ENCODE results near the gene QSER1.

The QSER1 gene

DNA sequence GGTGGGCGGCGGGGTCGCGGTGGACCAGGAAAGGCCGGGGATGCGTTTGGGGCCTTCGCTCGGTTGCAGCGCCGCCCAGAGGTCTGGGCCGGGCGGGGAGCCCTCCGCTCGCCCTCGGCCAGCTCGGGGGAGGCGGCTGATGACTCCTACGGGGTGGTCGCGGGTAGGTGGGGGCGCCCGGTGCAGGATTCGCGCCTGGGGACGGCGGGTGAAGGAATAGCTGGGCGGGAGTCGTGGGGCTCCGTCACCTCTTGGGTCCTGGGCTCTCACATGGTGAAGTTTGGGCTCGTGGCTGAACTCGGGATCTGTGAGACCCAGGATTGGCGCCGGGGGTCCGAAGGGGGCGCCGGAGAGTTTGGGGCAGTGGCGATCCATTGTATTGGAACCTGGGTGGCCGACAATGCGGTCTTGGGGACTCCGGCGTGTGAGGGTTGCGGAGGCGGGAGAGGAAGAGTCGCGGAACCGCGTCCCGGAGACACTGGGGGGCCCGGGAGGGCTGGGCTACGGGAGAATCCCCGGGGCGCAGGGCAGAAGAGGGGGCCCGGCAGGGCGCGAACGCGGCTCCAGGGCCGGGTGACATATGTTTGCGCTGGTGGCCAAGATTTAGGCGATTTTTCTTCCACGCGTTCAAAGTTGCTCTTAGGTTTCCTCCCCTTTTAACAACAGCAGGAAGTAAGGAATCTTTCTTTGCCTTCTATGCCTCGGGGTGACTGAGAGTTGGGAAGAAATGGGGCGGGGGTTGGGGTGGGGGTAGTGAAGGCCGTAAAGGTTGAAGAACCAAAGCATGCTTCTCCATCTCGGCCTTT is 935 bp downstream of the QSER1 start:
- TF ChIP-seq, protein P1, sequence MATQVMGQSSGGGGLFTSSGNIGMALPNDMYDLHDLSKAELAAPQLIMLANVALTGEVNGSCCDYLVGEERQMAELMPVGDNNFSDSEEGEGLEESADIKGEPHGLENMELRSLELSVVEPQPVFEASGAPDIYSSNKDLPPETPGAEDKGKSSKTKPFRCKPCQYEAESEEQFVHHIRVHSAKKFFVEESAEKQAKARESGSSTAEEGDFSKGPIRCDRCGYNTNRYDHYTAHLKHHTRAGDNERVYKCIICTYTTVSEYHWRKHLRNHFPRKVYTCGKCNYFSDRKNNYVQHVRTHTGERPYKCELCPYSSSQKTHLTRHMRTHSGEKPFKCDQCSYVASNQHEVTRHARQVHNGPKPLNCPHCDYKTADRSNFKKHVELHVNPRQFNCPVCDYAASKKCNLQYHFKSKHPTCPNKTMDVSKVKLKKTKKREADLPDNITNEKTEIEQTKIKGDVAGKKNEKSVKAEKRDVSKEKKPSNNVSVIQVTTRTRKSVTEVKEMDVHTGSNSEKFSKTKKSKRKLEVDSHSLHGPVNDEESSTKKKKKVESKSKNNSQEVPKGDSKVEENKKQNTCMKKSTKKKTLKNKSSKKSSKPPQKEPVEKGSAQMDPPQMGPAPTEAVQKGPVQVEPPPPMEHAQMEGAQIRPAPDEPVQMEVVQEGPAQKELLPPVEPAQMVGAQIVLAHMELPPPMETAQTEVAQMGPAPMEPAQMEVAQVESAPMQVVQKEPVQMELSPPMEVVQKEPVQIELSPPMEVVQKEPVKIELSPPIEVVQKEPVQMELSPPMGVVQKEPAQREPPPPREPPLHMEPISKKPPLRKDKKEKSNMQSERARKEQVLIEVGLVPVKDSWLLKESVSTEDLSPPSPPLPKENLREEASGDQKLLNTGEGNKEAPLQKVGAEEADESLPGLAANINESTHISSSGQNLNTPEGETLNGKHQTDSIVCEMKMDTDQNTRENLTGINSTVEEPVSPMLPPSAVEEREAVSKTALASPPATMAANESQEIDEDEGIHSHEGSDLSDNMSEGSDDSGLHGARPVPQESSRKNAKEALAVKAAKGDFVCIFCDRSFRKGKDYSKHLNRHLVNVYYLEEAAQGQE (IDR thresholded peaks at IDR 0.05; ENCODE audit: insufficient replicate concordance, low read depth): no peak
- no peak for TF ChIP-seq GABPA (IDR thresholded peaks at IDR 0.05; ENCODE audit: low read depth)
- TF ChIP-seq SPI1 (IDR thresholded peaks at IDR 0.05; ENCODE audit: borderline replicate concordance, low read depth): no peak
- no peak for TF ChIP-seq CTCF (IDR thresholded peaks at IDR 0.05; ENCODE audit: insufficient read depth, low read length)
- TF ChIP-seq POLR2AphosphoS5 (IDR thresholded peaks at IDR 0.05; ENCODE audit: low read depth): no peak
- H3K27me3 ChIP-seq (ENCODE audit: insufficient read depth, poor library complexity, severe bottlenecking): no peaks in the 10 kb centered on the region
- H3K4me3 ChIP-seq (replicated peaks; ENCODE audit: insufficient read depth, low read length): peak overlapping the region; percentile 92
- peak; percentile 32 to 42 for DNase-seq (ENCODE audit: low read depth in 1 of 2, low spot score in 1 of 2)
- peak overlapping the region; percentile 95 for H3K27ac ChIP-seq (replicated peaks)

DNA sequence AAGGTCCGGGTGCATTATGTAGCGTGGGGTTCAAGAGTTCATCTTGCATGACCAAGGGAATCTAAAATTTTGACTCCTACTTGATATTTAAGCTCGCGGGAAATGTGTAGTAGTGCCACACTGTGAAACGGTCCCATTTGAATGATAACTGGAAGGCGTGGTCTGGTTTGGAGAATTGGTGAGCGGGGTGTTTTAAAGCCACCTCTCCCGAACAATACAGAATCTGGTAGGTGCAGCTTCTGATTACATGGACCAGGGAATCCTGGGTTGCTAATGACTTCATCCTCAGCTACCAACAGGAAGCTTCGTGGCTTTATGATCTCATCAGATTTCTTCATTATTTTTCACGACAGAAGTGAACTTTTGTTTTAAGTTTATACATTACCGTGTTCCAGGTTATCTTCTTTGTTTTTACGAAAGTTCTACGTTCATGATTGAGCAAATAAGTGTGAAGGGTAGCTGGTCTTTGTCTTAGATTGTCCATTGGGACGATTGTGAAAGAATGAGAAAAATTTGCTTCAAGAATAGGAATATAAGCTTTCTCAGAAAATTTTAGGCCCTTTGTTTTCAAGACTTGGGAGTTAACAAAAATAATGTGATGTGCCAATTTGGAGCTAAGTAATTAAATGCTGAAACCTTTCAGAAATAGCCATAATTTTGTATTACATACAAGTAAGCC is 1.7 kb downstream of the QSER1 start:
- DNase-seq (ENCODE audit: low read depth in 1 of 2, low spot score in 1 of 2): peak; percentile 55 to 56
- Histone ChIP-seq H3K27ac (replicated peaks) (peak overlapping the region; percentile 95), H3K27me3 (ENCODE audit: insufficient read depth, poor library complexity, severe bottlenecking) (no peaks in the 10 kb centered on the region), H3K4me3 (replicated peaks; ENCODE audit: insufficient read depth, low read length) (peak overlapping the region; percentile 92)
- TF ChIP-seq GABPA (IDR thresholded peaks at IDR 0.05; ENCODE audit: low read depth) (no peak), POLR2AphosphoS5 (IDR thresholded peaks at IDR 0.05; ENCODE audit: low read depth) (no peak), CTCF (IDR thresholded peaks at IDR 0.05; ENCODE audit: insufficient read depth, low read length) (no peak), SPI1 (IDR thresholded peaks at IDR 0.05; ENCODE audit: borderline replicate concordance, low read depth) (no peak)
- TF ChIP-seq, protein P1 (IDR thresholded peaks at IDR 0.05; ENCODE audit: insufficient replicate concordance, low read depth): no peak

DNA sequence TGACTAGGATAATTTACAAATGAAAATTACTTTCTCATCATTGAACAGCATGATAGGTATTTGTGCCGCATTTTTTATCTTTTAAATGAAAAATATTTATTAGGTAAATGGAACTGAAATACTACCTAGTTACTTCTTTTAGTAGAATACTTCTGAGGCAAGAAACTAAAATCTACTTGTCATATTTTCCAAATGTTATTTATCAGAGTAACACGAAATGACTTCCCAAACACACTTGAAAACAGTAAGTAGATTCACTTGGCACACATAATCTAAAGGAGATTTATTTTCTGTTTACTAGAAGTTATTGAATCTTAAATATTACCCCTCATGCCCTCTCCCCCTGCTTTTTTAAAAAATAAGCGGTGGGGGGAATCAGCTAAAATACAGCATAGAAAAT is 2.3 kb downstream of the QSER1 start:
- H3K27me3 ChIP-seq (ENCODE audit: insufficient read depth, poor library complexity, severe bottlenecking): no peaks in the 10 kb centered on the region
- no peak overlapping the region for H3K27ac ChIP-seq (replicated peaks)
- TF ChIP-seq SPI1 (IDR thresholded peaks at IDR 0.05; ENCODE audit: borderline replicate concordance, low read depth) (no peak), GABPA (IDR thresholded peaks at IDR 0.05; ENCODE audit: low read depth) (no peak), CTCF (IDR thresholded peaks at IDR 0.05; ENCODE audit: insufficient read depth, low read length) (no peak), POLR2AphosphoS5 (IDR thresholded peaks at IDR 0.05; ENCODE audit: low read depth) (no peak)
- TF ChIP-seq, protein P1 (IDR thresholded peaks at IDR 0.05; ENCODE audit: insufficient replicate concordance, low read depth): no peak
- no peak overlapping the region for H3K4me3 ChIP-seq (replicated peaks; ENCODE audit: insufficient read depth, low read length)
- no peak for DNase-seq (ENCODE audit: low read depth in 1 of 2, low spot score in 1 of 2)

All from HL-60 (cell line).